A673 (cell line): ENCODE results near the gene INPP4B.

Source experiments
- CTCF ChIP-seq: fragments of 300-800, 200-600 bp; sonication (generic); conservative IDR thresholded peaks from 2 replicates; pipeline ENCODE4 v1.5.1; 2017; ENCODE audit warnings: low read depth, mild to moderate bottlenecking, antibody characterized with exemption, low read length, moderate library complexity, mixed read lengths
- EZH2 ChIP-seq: fragments of 200-600 bp; sonication (generic); IDR thresholded peaks from 2 replicates; pipeline ENCODE4 v1.6.1; 2017; ENCODE audit warnings: borderline replicate concordance, low read depth, mild to moderate bottlenecking, mixed read lengths, antibody characterized with exemption, low read length; ENCODE audit not compliant: poor library complexity, severe bottlenecking

DNA sequence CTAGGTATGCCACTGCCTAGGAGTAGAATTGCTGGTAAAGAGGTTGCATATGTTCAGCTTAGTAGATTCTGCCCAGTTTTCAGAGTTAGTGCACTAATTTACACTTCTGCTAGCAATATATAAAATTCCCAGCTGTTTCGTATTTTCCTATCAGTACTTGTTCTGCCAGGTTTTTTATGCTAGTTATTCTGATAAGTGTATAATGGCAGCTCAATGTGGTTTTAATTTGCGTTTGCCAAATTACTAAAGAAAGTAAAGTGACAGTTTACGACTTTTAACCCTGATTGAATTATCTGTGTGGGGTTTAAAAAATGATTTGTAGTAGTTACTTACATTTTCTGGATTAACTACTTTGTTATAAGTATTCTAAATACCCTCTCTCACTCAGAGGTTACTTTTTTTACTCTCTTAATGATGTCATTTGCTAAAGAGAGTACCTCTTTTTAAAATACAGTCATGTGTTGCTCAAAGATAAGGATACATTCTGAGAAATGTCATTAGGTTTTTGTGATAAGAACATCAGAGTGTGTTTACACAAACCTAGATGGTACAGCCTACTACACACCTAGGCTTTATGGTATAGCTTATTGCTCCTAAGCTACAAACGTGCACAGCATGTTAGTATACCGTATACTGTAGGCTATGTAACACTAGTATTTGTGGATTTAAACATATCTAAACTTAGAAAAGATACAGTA, 846.5 kb downstream of the INPP4B start:
- no peak for TF ChIP-seq EZH2
- TF ChIP-seq CTCF = no peak
